ENCODE results near the gene MSH3. TPM values are rescaled to one million over a fixed set of nuclear protein-coding genes. Genes with fewer than 3 reads are reported as not detected.

The MSH3 gene
- polyA plus RNA-seq, 2 of the 4 experiments (the other 2 are of a cell fraction) = 9.3 to 13.1 TPM

GRCh38 chr5:80738466-80738865 lies 84.0 kb downstream of the MSH3 start:
- H3K4me2 ChIP-seq = no peak overlapping the region
- H3K4me1 ChIP-seq = peaks cover 9% of the 10 kb centered on the region; the same call in 1 of the 3 replicates
- FAIRE-seq (no peak), DNase-seq (ENCODE audit: low read depth in 1 of 2, low spot score in 1 of 2) (no peak), ATAC-seq (no peak)
- H3K27ac ChIP-seq = no peak overlapping the region
- TF ChIP-seq CTCF (IDR thresholded peaks at IDR 0.05) (no peak), HOXA7 (CRISPR knock-in tag; IDR thresholded peaks at IDR 0.05) (no peak), HDAC2 (IDR thresholded peaks at IDR 0.05) (no peak), ZFP36 (IDR thresholded peaks at IDR 0.05; ENCODE audit: borderline replicate concordance, partially characterized antibody) (no peak), EHF (CRISPR knock-in tag; IDR thresholded peaks at IDR 0.05) (no peak), BHLHE40 (IDR thresholded peaks at IDR 0.05; ENCODE audit: low read depth, low read length) (no peak), NR3C1 (IDR thresholded peaks at IDR 0.05) (no peak), ZNF302 (CRISPR knock-in tag; IDR thresholded peaks at IDR 0.05) (no peak), NFE2L2 (conservative IDR thresholded peaks at IDR 0.05; ENCODE audit: low read length) (no peak), POLR2AphosphoS2 (conservative IDR thresholded peaks at IDR 0.05; ENCODE audit: low read length) (no peak), RAD21 (conservative IDR thresholded peaks at IDR 0.05 in 1 of 2, IDR thresholded peaks at IDR 0.05 in 1 of 2) (no peak), HEYL (CRISPR knock-in tag; IDR thresholded peaks at IDR 0.05) (no peak), PHF8 (IDR thresholded peaks at IDR 0.05; ENCODE audit: borderline replicate concordance, low read depth) (no peak), POLR2A (IDR thresholded peaks at IDR 0.05; ENCODE audit: low read length) (no peak), ZC3H11A (IDR thresholded peaks at IDR 0.05) (no peak)
- TF ChIP-seq, protein P1, sequence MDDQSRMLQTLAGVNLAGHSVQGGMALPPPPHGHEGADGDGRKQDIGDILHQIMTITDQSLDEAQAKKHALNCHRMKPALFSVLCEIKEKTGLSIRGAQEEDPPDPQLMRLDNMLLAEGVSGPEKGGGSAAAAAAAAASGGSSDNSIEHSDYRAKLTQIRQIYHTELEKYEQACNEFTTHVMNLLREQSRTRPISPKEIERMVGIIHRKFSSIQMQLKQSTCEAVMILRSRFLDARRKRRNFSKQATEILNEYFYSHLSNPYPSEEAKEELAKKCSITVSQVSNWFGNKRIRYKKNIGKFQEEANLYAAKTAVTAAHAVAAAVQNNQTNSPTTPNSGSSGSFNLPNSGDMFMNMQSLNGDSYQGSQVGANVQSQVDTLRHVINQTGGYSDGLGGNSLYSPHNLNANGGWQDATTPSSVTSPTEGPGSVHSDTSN (IDR thresholded peaks at IDR 0.05) = no peak
- H3K4me3 ChIP-seq = no peak overlapping the region
- CTCF ChIA-PET = interaction anchor here (0.9 to 1.1 kb wide), 2 partner anchors 30 to 427 kb away, joined by 3 read pairs; no protein-coding TSS in a partner anchor
- POLR2A ChIA-PET = no interaction called here
- no peaks in the 10 kb centered on the region for H3K9me3 ChIP-seq
- 78% methylated on average over 3 of the region's 3 CpGs for WGBS (ENCODE audit: missing lambda C conversion rate)

GRCh38 chr5:80739057-80739456 lies 84.6 kb downstream of the MSH3 start:
- POLR2A ChIA-PET = no interaction called here

GRCh38 chr5:80739496-80739895 lies 85.0 kb downstream of the MSH3 start:
- Histone ChIP-seq H3K9me3 (no peaks in the 10 kb centered on the region), H3K4me3 (no peak overlapping the region), H3K4me2 (no peak overlapping the region), H3K27ac (no peak overlapping the region), H3K4me1 (peaks cover 9% of the 10 kb centered on the region; the same call in 1 of the 3 replicates)
- CTCF ChIA-PET = no interaction called here
- POLR2A ChIA-PET = no interaction called here
- DNase-seq (ENCODE audit: low read depth in 1 of 2, low spot score in 1 of 2) (no peak), FAIRE-seq (no peak), ATAC-seq (no peak)
- 84% methylated on average over 4 of the region's 4 CpGs for WGBS (ENCODE audit: missing lambda C conversion rate)
- TF ChIP-seq BHLHE40 (IDR thresholded peaks at IDR 0.05; ENCODE audit: low read depth, low read length) (no peak), HOXB5 (CRISPR knock-in tag; IDR thresholded peaks at IDR 0.05) (no peak), KDM5A (IDR thresholded peaks at IDR 0.05) (no peak), CTCF (IDR thresholded peaks at IDR 0.05) (no peak), CEBPB (IDR thresholded peaks at IDR 0.05) (no peak), RCOR1 (IDR thresholded peaks at IDR 0.05; ENCODE audit: low read depth, low read length) (no peak), HMGXB4 (CRISPR knock-in tag; IDR thresholded peaks at IDR 0.05; ENCODE audit: borderline replicate concordance) (no peak), CHD2 (IDR thresholded peaks at IDR 0.05; ENCODE audit: low read length, partially characterized antibody) (no peak)

More at GRCh38 chr5:80739057-80739456, 84.6 kb downstream of the MSH3 start:
- no peak for DNase-seq (ENCODE audit: low read depth in 1 of 2, low spot score in 1 of 2)
- no peak for ATAC-seq
- H3K9me3 ChIP-seq = no peaks in the 10 kb centered on the region
- H3K4me3 ChIP-seq = no peak overlapping the region
- H3K4me2 ChIP-seq = no peak overlapping the region
- no peak for FAIRE-seq
- CTCF ChIA-PET = interaction anchor here (1.1 kb wide), 1 partner anchor 426 kb away, joined by 3 read pairs; no protein-coding TSS in a partner anchor
- peaks cover 9% of the 10 kb centered on the region; the same call in 1 of the 3 replicates for H3K4me1 ChIP-seq
- TF ChIP-seq HOXA7 (CRISPR knock-in tag; IDR thresholded peaks at IDR 0.05) (no peak), PHF8 (IDR thresholded peaks at IDR 0.05; ENCODE audit: borderline replicate concordance, low read depth) (no peak), CHD4 (IDR thresholded peaks at IDR 0.05; ENCODE audit: borderline replicate concordance) (no peak), JUNB (IDR thresholded peaks at IDR 0.05) (no peak), ZSCAN20 (CRISPR knock-in tag; IDR thresholded peaks at IDR 0.05) (no peak), RARB (CRISPR knock-in tag; IDR thresholded peaks at IDR 0.05) (no peak), ZNF302 (CRISPR knock-in tag; IDR thresholded peaks at IDR 0.05) (no peak), NR3C1 (IDR thresholded peaks at IDR 0.05) (no peak), MAX (IDR thresholded peaks at IDR 0.05) (no peak), HOXB13 (CRISPR knock-in tag; IDR thresholded peaks at IDR 0.05; ENCODE audit: low read depth) (no peak), HEYL (CRISPR knock-in tag; IDR thresholded peaks at IDR 0.05) (no peak), GATA3 (IDR thresholded peaks at IDR 0.05; ENCODE audit: borderline replicate concordance) (no peak)
- TF ChIP-seq, protein P2, sequence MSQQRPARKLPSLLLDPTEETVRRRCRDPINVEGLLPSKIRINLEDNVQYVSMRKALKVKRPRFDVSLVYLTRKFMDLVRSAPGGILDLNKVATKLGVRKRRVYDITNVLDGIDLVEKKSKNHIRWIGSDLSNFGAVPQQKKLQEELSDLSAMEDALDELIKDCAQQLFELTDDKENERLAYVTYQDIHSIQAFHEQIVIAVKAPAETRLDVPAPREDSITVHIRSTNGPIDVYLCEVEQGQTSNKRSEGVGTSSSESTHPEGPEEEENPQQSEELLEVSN (IDR thresholded peaks at IDR 0.05; ENCODE audit: borderline replicate concordance, low read depth) = no peak
- WGBS (ENCODE audit: missing lambda C conversion rate) = 89% methylated on average over 4 of the region's 4 CpGs
- no peak overlapping the region for H3K27ac ChIP-seq
